IPS-11a (cell line): ENCODE data around the gene ASRGL1.
"Not testable (repeated sequence)": the region's sequence is repeated elsewhere in the genome, so short reads cannot be mapped to it uniquely, and the experiment has no call there.

ENCODE experiments used
- H3K4me3 ChIP-seq: one replicate; pipeline ENCODE4 v1.5.1; 2013; ENCODE audit warnings: low read depth, low read length, control low read depth

The ASRGL1 gene

GRCh38 chr11:62352355-62353336 lies 15.4 kb downstream of the ASRGL1 start:
- no peak overlapping the region for H3K4me3 ChIP-seq

- no peak overlapping the region for H3K4me3 ChIP-seq
Observed at GRCh38 chr11:62353841-62354240, 16.6 kb downstream of the ASRGL1 start.

GRCh38 chr11:62358273-62358672 lies 21.0 kb downstream of the ASRGL1 start:
- H3K4me3 ChIP-seq = no peak overlapping the region

- no peak overlapping the region for H3K4me3 ChIP-seq
Observed at GRCh38 chr11:62359475-62359874, 22.2 kb downstream of the ASRGL1 start.

GRCh38 chr11:62360685-62361084 lies 23.4 kb downstream of the ASRGL1 start:
- no peak overlapping the region for H3K4me3 ChIP-seq

- H3K4me3 ChIP-seq = not testable (repeated sequence)
Observed at GRCh38 chr11:62368861-62369477, 31.7 kb downstream of the ASRGL1 start.

GRCh38 chr11:62370743-62371440 lies 33.6 kb downstream of the ASRGL1 start:
- H3K4me3 ChIP-seq = no peak overlapping the region

- H3K4me3 ChIP-seq = no peak overlapping the region
Observed at GRCh38 chr11:62372871-62373270, 35.6 kb downstream of the ASRGL1 start.

GRCh38 chr11:62373464-62374119 lies 36.3 kb downstream of the ASRGL1 start:
- no peak overlapping the region for H3K4me3 ChIP-seq

GRCh38 chr11:62374801-62375200 lies 37.6 kb downstream of the ASRGL1 start:
- H3K4me3 ChIP-seq = no peak overlapping the region

GRCh38 chr11:62378459-62379063 lies 41.3 kb downstream of the ASRGL1 start:
- H3K4me3 ChIP-seq = not testable (repeated sequence)

- not testable (repeated sequence) for H3K4me3 ChIP-seq
Observed at GRCh38 chr11:62379586-62379985, 42.3 kb downstream of the ASRGL1 start.

GRCh38 chr11:62380821-62381245 lies 43.6 kb downstream of the ASRGL1 start:
- H3K4me3 ChIP-seq = not testable (repeated sequence)

GRCh38 chr11:62383822-62384221 lies 46.6 kb downstream of the ASRGL1 start:
- no peak overlapping the region for H3K4me3 ChIP-seq

GRCh38 chr11:62386083-62386482 lies 48.8 kb downstream of the ASRGL1 start:
- not testable (repeated sequence) for H3K4me3 ChIP-seq

GRCh38 chr11:62387381-62387780 lies 50.1 kb downstream of the ASRGL1 start:
- no peak overlapping the region for H3K4me3 ChIP-seq

GRCh38 chr11:62388999-62389398 lies 51.8 kb downstream of the ASRGL1 start:
- no peak overlapping the region for H3K4me3 ChIP-seq

- H3K4me3 ChIP-seq = no peak overlapping the region
Observed at GRCh38 chr11:62390237-62390636, 53.0 kb downstream of the ASRGL1 start.

- no peak overlapping the region for H3K4me3 ChIP-seq
Observed at GRCh38 chr11:62390722-62391121, 53.5 kb downstream of the ASRGL1 start.

GRCh38 chr11:62391642-62392425 lies 54.6 kb downstream of the ASRGL1 start:
- H3K4me3 ChIP-seq = no peak overlapping the region
